ENCODE measurements around the gene WDR1.

DNA sequence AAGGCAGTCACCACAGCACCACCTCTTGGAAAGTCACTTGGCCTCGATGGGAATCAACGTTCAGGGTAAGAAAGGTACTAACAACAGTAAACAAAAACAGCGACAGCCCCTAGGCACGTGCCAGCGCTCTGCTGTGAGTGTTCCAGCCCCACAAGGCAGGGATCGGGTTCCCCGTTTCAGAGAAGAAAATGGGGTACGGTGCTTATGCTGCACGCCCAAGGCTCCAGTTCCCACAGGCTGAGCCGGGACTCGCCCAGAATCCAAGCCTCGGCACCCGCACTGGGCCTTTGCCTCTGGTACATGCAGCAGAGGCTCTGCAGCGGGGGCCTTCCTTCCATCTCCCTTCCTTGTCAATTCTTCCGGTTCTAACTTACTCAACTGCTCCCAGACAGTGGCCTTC, 37.3 kb downstream of the WDR1 start:
- TF ChIP-seq, protein P1, sequence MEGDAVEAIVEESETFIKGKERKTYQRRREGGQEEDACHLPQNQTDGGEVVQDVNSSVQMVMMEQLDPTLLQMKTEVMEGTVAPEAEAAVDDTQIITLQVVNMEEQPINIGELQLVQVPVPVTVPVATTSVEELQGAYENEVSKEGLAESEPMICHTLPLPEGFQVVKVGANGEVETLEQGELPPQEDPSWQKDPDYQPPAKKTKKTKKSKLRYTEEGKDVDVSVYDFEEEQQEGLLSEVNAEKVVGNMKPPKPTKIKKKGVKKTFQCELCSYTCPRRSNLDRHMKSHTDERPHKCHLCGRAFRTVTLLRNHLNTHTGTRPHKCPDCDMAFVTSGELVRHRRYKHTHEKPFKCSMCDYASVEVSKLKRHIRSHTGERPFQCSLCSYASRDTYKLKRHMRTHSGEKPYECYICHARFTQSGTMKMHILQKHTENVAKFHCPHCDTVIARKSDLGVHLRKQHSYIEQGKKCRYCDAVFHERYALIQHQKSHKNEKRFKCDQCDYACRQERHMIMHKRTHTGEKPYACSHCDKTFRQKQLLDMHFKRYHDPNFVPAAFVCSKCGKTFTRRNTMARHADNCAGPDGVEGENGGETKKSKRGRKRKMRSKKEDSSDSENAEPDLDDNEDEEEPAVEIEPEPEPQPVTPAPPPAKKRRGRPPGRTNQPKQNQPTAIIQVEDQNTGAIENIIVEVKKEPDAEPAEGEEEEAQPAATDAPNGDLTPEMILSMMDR (IDR thresholded peaks at IDR 0.05; ENCODE audit: extremely low read depth in 1 of 2, insufficient read depth in 1 of 2, low read depth in 1 of 2, low read length in 2 of 2): no peak
- TF ChIP-seq POLR2A (IDR thresholded peaks at IDR 0.05; ENCODE audit: low read depth, low read length): no peak
- TF ChIP-seq FOS (IDR thresholded peaks at IDR 0.05; ENCODE audit: borderline replicate concordance, insufficient read depth, low read length): no peak
- TF ChIP-seq POLR2AphosphoS5 (IDR thresholded peaks at IDR 0.05; ENCODE audit: insufficient read depth, low read depth, low read length): peak; percentile 17
- TF ChIP-seq, protein P2, sequence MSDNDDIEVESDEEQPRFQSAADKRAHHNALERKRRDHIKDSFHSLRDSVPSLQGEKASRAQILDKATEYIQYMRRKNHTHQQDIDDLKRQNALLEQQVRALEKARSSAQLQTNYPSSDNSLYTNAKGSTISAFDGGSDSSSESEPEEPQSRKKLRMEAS (IDR thresholded peaks at IDR 0.05; ENCODE audit: insufficient read depth, insufficient read length): no peak
- TF ChIP-seq MYC (IDR thresholded peaks at IDR 0.05; ENCODE audit: low read depth, low read length): no peak
- no peak for TF ChIP-seq GATA2 (IDR thresholded peaks at IDR 0.05; ENCODE audit: insufficient read depth, insufficient read length, low read depth, low read length)
- no peak for TF ChIP-seq JUN (IDR thresholded peaks at IDR 0.05; ENCODE audit: borderline replicate concordance, insufficient read depth, insufficient read length, low read depth)
